ENCODE measurements around the gene IQGAP2. TPM values are rescaled to one million over a fixed set of nuclear protein-coding genes. Genes with fewer than 3 reads are reported as not detected.
"Not testable (repeated sequence)": the region's sequence is repeated elsewhere in the genome, so short reads cannot be mapped to it uniquely, and the experiment has no call there.

Gene IQGAP2
- total and polyA plus RNA-seq, 8 donors, result 15.6 to 29.1 (median 17.1) TPM

DNA sequence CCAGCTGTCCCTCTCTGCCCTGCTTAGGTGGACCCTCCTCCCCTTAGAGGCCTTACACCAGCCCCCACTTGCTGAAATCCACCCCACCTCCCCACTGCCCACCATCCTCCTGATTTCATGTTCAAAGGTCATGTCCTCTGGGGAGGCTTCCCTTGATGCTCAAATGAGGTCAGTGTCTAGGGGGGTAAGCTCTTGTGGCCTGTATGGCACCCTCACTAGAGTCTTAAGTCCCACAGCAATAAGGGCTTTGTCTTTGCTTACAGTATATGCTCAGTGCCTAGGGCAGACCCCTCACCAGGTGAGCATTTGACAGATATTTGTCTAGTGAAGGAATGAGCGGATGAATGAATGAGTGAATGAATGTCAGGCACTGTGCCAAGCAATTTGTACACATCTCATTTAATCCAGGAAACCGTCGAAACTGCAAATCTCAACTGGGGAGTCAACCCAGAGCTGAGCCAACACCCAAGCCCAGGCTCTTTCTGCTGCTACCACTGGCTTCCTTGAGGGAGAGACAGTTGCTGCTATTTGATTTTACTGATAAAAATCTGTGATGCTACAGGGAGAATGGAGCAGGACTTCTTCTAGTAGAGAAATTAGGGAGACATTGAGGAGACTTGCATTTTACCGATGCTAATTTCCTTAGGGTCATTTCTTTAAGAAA, 101.9 kb downstream of the IQGAP2 start:
- Histone ChIP-seq H3K9me3 (no peaks in the 10 kb centered on the region), H3K4me3 (no peak overlapping the region), H3K27ac (no peak overlapping the region), H3K4me1 (peaks cover 0 to 6% of the 10 kb centered on the region in 2 donors), H3K36me3 (no peaks in the 10 kb centered on the region), H3K27me3 (no peaks in the 10 kb centered on the region)
- intact Hi-C loops (cut with DNase I), result no loop called here
- DNase-seq, result no peak
- TF ChIP-seq, protein P1, sequence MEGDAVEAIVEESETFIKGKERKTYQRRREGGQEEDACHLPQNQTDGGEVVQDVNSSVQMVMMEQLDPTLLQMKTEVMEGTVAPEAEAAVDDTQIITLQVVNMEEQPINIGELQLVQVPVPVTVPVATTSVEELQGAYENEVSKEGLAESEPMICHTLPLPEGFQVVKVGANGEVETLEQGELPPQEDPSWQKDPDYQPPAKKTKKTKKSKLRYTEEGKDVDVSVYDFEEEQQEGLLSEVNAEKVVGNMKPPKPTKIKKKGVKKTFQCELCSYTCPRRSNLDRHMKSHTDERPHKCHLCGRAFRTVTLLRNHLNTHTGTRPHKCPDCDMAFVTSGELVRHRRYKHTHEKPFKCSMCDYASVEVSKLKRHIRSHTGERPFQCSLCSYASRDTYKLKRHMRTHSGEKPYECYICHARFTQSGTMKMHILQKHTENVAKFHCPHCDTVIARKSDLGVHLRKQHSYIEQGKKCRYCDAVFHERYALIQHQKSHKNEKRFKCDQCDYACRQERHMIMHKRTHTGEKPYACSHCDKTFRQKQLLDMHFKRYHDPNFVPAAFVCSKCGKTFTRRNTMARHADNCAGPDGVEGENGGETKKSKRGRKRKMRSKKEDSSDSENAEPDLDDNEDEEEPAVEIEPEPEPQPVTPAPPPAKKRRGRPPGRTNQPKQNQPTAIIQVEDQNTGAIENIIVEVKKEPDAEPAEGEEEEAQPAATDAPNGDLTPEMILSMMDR (IDR thresholded peaks at IDR 0.05), result no peak
- no peak for ATAC-seq

DNA sequence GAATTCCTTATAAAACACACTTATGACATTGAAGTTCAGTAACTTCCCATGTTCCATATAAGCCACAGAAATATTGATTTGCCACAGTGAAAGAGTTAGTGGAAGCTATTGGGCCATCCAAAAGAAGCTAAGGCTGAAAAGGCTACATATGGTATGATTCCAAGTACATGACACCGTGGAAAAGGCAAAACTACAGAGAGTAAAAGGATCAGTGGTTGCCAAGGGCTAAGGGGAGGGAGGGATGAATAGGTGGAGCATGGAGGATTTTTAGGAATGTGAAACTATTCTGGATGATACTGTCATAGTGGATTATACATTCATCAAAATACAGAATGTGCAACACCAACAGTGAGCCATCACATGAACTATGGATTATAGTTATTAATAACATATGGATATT, 110.4 kb downstream of the IQGAP2 start:
- Histone ChIP-seq H3K27me3 (no peaks in the 10 kb centered on the region), H3K9me3 (no peaks in the 10 kb centered on the region), H3K4me1 (no peaks in the 10 kb centered on the region), H3K4me3 (no peak overlapping the region), H3K27ac (no peak overlapping the region), H3K36me3 (no peaks in the 10 kb centered on the region)
- no peak for ATAC-seq
- TF ChIP-seq, protein P1 (IDR thresholded peaks at IDR 0.05), result no peak
- no peak for DNase-seq
- intact Hi-C loops (cut with DNase I), result no loop called here

DNA sequence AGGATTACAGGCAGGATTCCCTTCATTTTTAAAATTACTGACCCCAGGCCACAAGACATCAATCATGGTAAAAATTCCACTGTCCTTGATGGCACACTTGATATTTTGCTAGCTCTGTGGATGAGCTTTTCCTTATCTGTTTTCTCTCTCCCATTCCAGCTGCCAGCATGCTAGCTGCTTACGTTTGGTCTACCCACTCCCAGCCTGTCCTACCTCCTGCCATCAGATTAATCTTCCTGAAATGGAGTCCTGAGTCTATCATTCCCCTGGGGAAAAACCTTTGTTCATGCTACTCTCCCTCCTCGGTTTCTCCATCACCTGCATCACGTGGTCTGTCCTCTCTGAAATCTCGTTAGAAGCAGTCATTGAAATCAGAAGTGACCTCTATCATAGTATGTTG, 111.2 kb downstream of the IQGAP2 start:
- TF ChIP-seq, protein P1 (IDR thresholded peaks at IDR 0.05), result no peak
- Histone ChIP-seq H3K27ac (no peak overlapping the region), H3K4me3 (no peak overlapping the region), H3K36me3 (no peaks in the 10 kb centered on the region), H3K9me3 (no peaks in the 10 kb centered on the region), H3K27me3 (no peaks in the 10 kb centered on the region), H3K4me1 (no peaks in the 10 kb centered on the region)
- ATAC-seq (no peak), DNase-seq (no peak)
- intact Hi-C loops (cut with DNase I), result no loop called here

DNA sequence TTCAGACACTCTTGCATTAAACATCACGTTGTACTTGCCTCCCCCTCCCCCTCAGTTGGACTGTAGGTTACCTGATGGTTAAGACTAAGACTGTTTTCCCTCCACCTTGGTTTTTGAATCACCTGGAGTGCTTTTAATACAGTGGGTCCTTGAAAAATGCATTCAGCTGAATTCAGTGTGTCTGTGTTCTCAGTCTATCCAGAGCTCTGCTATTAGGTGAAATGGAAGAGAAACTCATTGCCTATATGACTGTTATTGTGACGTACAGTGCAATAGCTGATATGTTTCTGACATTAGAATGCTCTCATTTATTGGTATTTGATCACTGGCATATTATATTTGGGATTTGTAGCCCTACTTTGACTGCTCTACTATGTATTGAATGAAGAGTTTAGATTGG, 111.6 kb downstream of the IQGAP2 start:
- Histone ChIP-seq H3K27ac (no peak overlapping the region), H3K27me3 (no peaks in the 10 kb centered on the region), H3K9me3 (no peaks in the 10 kb centered on the region), H3K4me1 (no peaks in the 10 kb centered on the region), H3K4me3 (no peak overlapping the region), H3K36me3 (no peaks in the 10 kb centered on the region)
- no peak for DNase-seq
- TF ChIP-seq, protein P1 (IDR thresholded peaks at IDR 0.05), result no peak
- intact Hi-C loops (cut with DNase I), result no loop called here
- ATAC-seq, result no peak

DNA sequence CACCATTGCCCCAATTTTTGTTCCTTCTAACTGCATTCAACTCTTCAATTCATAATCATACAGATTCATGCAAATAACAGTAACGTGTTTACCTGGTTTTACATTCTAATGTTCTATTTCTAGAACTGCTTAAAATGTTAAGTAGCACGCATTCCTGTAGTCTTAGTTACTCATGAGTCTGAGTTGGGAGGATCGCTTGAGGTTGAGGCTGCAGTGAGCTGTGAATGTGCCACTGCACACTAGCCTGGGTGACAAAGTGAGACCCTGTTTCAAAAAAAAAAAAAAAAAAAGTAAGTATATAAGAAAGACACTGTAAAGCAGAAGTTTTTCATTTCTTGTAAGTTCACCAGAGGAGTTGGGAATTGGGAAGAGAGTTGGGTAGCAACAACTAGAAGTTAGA, 114.2 kb downstream of the IQGAP2 start:
- ATAC-seq, result no peak
- Histone ChIP-seq H3K27ac (no peak overlapping the region), H3K27me3 (no peaks in the 10 kb centered on the region), H3K4me3 (no peak overlapping the region), H3K9me3 (no peaks in the 10 kb centered on the region), H3K36me3 (no peaks in the 10 kb centered on the region), H3K4me1 (peaks cover 0 to 3% of the 10 kb centered on the region in 2 donors)
- TF ChIP-seq, protein P1 (IDR thresholded peaks at IDR 0.05), result no peak
- intact Hi-C loops (cut with DNase I), result no loop called here
- no peak for DNase-seq

DNA sequence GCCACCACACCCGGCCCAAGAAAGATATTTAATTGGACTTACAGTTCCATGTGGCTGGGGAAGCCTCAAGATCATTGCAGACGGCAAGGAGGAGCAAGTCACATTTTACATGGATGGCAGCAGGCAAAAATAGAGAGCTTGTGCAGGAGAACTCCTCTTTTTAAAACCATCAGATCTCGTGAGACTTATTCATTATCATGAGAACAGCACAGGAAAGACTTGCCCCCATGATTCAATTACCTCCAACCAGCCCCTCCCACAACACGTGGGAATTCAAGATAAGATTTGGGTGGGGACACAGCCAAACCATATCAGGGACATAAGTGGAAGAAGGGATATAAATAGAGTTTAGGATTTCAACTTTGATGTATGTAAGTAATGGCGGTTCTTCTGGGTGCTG, 115.2 kb downstream of the IQGAP2 start:
- H3K4me3 ChIP-seq; ATAC-seq; H3K27ac ChIP-seq; H3K9me3 ChIP-seq; DNase-seq; H3K27me3 ChIP-seq; H3K4me1 ChIP-seq; intact Hi-C loops (cut with DNase I); H3K36me3 ChIP-seq: not testable (repeated sequence)

All from left lung (tissue), 10 donors.